ENCODE data around the gene PRPF8. TPM values are rescaled to one million over a fixed set of nuclear protein-coding genes. Genes with fewer than 3 reads are reported as not detected.
"Not testable (repeated sequence)": the region's sequence is repeated elsewhere in the genome, so short reads cannot be mapped to it uniquely, and the experiment has no call there.

The PRPF8 gene
- total RNA-seq, 1 experiment from 2014 or later: 439 TPM

- POLR2A ChIA-PET (ENCODE audit: low non-redundant PET): no interaction called here
- DNase-seq (ENCODE audit: low spot score): peak; percentile 89
- BruUV-seq (replicated peaks): no TSS peak
- Histone ChIP-seq H3K4me3 (ENCODE audit: low read depth, low read length, poor library complexity, severe bottlenecking) (peak within 1 kb of the TSS; percentile 71), H3K9me3 (ENCODE audit: low read depth, low read length, poor library complexity, severe bottlenecking) (no peaks in the 10 kb centered on the region), H3K27me3 (replicated peaks; ENCODE audit: insufficient read depth, low read depth, low read length, poor library complexity) (no peaks in the 10 kb centered on the region), H3K27ac (ENCODE audit: low read depth, low read length, poor library complexity, severe bottlenecking) (peak within 1 kb of the TSS; percentile 65), H3K4me1 (ENCODE audit: insufficient read depth, low read length, poor library complexity, severe bottlenecking) (peaks cover 3% of the 10 kb centered on the region), H3K36me3 (ENCODE audit: insufficient read depth, low read length, poor library complexity, severe bottlenecking) (no peaks in the 10 kb centered on the region)
- CTCF ChIA-PET: interaction anchor here (0.5 kb wide), 1 partner anchor 157 kb away, joined by 4 read pairs; no protein-coding TSS in a partner anchor
- TF ChIP-seq EZH2 (IDR thresholded peaks at IDR 0.05; ENCODE audit: borderline replicate concordance, low read depth, low read length, poor library complexity, severe bottlenecking) (no peak), CTCF (conservative IDR thresholded peaks at IDR 0.05; ENCODE audit: low read depth, low read length) (no peak)
- intact Hi-C loops (cut with micrococcal nuclease; ENCODE audit: unreplicated experiment): loop anchor here (5.0 kb wide), 1 partner anchor 38 kb away; the partner anchor contains the start of gene SERPINF1
Observed at GRCh38 chr17:1724351-1724868, 39.7 kb upstream of the PRPF8 start, which contains the start of gene WDR81. WDR81 (plus strand) TSS chr17:1724704; CDS start chr17:1724960, 256 bp downstream.

- H3K9me3 ChIP-seq (ENCODE audit: low read depth, low read length, poor library complexity, severe bottlenecking); H3K36me3 ChIP-seq (ENCODE audit: insufficient read depth, low read length, poor library complexity, severe bottlenecking); H3K27me3 ChIP-seq (replicated peaks; ENCODE audit: insufficient read depth, low read depth, low read length, poor library complexity); DNase-seq (ENCODE audit: low spot score); BruUV-seq (replicated peaks); H3K27ac ChIP-seq (ENCODE audit: low read depth, low read length, poor library complexity, severe bottlenecking); H3K4me3 ChIP-seq (ENCODE audit: low read depth, low read length, poor library complexity, severe bottlenecking): not testable (repeated sequence)
- intact Hi-C loops (cut with micrococcal nuclease; ENCODE audit: unreplicated experiment): loop anchor here (1.0 to 5.0 kb wide), 2 partner anchors 40 to 62 kb away; partner anchors contain the start of gene SERPINF1
- H3K4me1 ChIP-seq (ENCODE audit: insufficient read depth, low read length, poor library complexity, severe bottlenecking): peaks cover 12% of the 10 kb centered on the region
- ChIA-PET CTCF (interaction anchor here (0.7 to 1.4 kb wide), 3 partner anchors 62 to 158 kb away, joined by 3 to 10 read pairs (median 5); no protein-coding TSS in a partner anchor), POLR2A (ENCODE audit: low non-redundant PET) (interaction anchor here (0.6 kb wide), 1 partner anchor 244 kb away, joined by 4 read pairs; no protein-coding TSS in a partner anchor)
Observed at GRCh38 chr17:1722022-1722421, 37.4 kb upstream of the PRPF8 start.

GRCh38 chr17:1720856-1721386 is 36.3 kb upstream of the PRPF8 start:
- Histone ChIP-seq H3K4me3 (ENCODE audit: low read depth, low read length, poor library complexity, severe bottlenecking) (peak overlapping the region; percentile 9), H3K27me3 (replicated peaks; ENCODE audit: insufficient read depth, low read depth, low read length, poor library complexity) (no peaks in the 10 kb centered on the region), H3K9me3 (ENCODE audit: low read depth, low read length, poor library complexity, severe bottlenecking) (no peaks in the 10 kb centered on the region), H3K36me3 (ENCODE audit: insufficient read depth, low read length, poor library complexity, severe bottlenecking) (no peaks in the 10 kb centered on the region), H3K27ac (ENCODE audit: low read depth, low read length, poor library complexity, severe bottlenecking) (no peak overlapping the region), H3K4me1 (ENCODE audit: insufficient read depth, low read length, poor library complexity, severe bottlenecking) (peaks cover 12% of the 10 kb centered on the region)
- intact Hi-C loops (cut with micrococcal nuclease; ENCODE audit: unreplicated experiment): loop anchor here (5.0 kb wide), 1 partner anchor 41 kb away; the partner anchor contains the start of gene SERPINF1
- ChIA-PET CTCF (interaction anchor here (0.9 to 1.4 kb wide), 2 partner anchors 63 to 143 kb away, joined by 3 to 10 read pairs; no protein-coding TSS in a partner anchor), POLR2A (ENCODE audit: low non-redundant PET) (no interaction called here)
- DNase-seq (ENCODE audit: low spot score): peak; percentile 69
- BruUV-seq (replicated peaks): no TSS peak
- TF ChIP-seq CTCF (conservative IDR thresholded peaks at IDR 0.05; ENCODE audit: low read depth, low read length) (peak; percentile 98), EZH2 (IDR thresholded peaks at IDR 0.05; ENCODE audit: borderline replicate concordance, low read depth, low read length, poor library complexity, severe bottlenecking) (no peak)
